Gastrocnemius medialis (tissue), 4 donors: ENCODE measurements around the gene ST6GAL2. TPM values are rescaled to one million over a fixed set of nuclear protein-coding genes. Genes with fewer than 3 reads are reported as not detected.

ENCODE experiments used
- ATAC-seq, 2 donors: fragments of 150-250 bp; one replicate each; pipeline ENCODE4 v1.9.1; 2016
- DNase-seq, 2 donors: peaks; one replicate each; pipeline ENCODE4 v3.0.0-alpha.2; 2019
- H3K27ac ChIP-seq, 4 donors: fragments of 200-600 bp; sonication (generic); 1 replicate in 1 of 4; 2 replicates in 3 of 4; pipeline ENCODE4 v1.5.1; 2016 to 2018; ENCODE audit warnings: mild to moderate bottlenecking in 2 of 4, moderate library complexity in 1 of 4
- H3K27me3 ChIP-seq, 3 donors: fragments of 200-600 bp; sonication (generic) in 2 of 3; 1 replicate in 1 of 3; 2 replicates in 2 of 3; pipeline versions ENCODE4 v1.5.1 to v1.6.0; 2016 to 2019; ENCODE audit warnings: mild to moderate bottlenecking in 1 of 3, moderate library complexity in 1 of 3
- H3K36me3 ChIP-seq, 2 donors: fragments of 200-600 bp; sonication (generic) in 1 of 2; one replicate each; pipeline ENCODE4 v1.5.1; 2017 to 2018
- H3K4me1 ChIP-seq, 2 donors: fragments of 200-600 bp; sonication (generic) in 1 of 2; one replicate each; pipeline ENCODE4 v1.5.1; 2016 to 2017; ENCODE audit warnings: mild to moderate bottlenecking in 2 of 2
- H3K4me3 ChIP-seq, 4 donors: fragments of 200-600 bp; sonication (generic) in 3 of 4; 1 replicate in 1 of 4; 2 replicates in 3 of 4; pipeline ENCODE4 v1.5.1; 2016 to 2019; ENCODE audit warnings: mild to moderate bottlenecking in 2 of 4
- H3K9me3 ChIP-seq, 3 donors: fragments of 200-600 bp; sonication (generic) in 2 of 3; 1 replicate in 1 of 3; 2 replicates in 2 of 3; pipeline ENCODE4 v1.5.1; 2016 to 2019
- CTCF ChIP-seq, 5 experiments: fragments of 450-650 bp in 3 of 5; fragments of 200-600 bp in 2 of 5; sonication (generic) in 2 of 5; IDR thresholded peaks in 4 of 5; conservative IDR thresholded peaks in 1 of 5; 1 replicate in 4 of 5; 2 replicates in 1 of 5; pipeline ENCODE4 v1.5.1; 2016 to 2019; ENCODE audit warnings: antibody characterized with exemption in 5 of 5, mild to moderate bottlenecking in 3 of 5, moderate library complexity in 3 of 5
- POLR2A ChIP-seq, 2 donors: fragments of 450-650 bp; IDR thresholded peaks; one replicate each; pipeline ENCODE4 v1.6.1; 2017; ENCODE audit warnings: antibody characterized with exemption in 2 of 2, mild to moderate bottlenecking in 2 of 2, moderate library complexity in 2 of 2
- in situ Hi-C, 4 donors: fragments of 200-750 bp; cut with MboI; loops; one replicate each; pipeline versions ENCODE4 v1.15.0 to v1.8.0; 2017; ENCODE audit warnings: low sequenced_read_pairs in 4 of 4
- intact Hi-C: fragments of 100-400 bp; cut with DNase I; formaldehyde crosslinking; loops from one replicate; pipeline ENCODE4 v1.15.1; 2023; ENCODE audit warnings: low total_unique reads
- total RNA-seq, 4 donors: library from RNA; depleted of rRNA; stranded (reverse); fragments of >200 nt; gene quantifications; one replicate each; pipeline versions ENCODE4 v1.1.0 to v1.2.3, GENCODE V29; 2016

The ST6GAL2 gene
- total RNA-seq, 4 donors from 2014 or later: not detected

DNA sequence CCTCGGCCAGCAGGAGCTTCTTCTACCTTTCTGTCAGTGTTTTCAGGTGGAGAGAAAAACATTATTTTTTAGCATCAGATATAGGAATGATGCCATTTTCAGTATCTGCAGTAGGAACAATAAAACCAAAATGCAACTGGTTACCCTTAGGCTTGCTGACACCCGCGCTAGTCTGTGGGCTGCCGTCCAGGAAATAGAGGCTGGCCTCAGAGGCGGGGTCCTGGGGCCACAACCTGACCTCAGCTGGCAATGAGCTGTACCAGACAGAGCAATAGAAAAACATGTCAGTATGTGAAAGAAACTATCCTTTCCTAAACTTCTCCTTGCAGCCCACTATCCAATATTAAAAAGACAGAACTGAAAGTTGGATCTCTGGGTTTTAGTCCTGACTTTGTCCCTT, 4.6 kb upstream of the ST6GAL2 start:
- no peak overlapping the region for H3K27ac ChIP-seq
- DNase-seq: no peak
- in situ Hi-C loops (no loop called here), intact Hi-C loops (no loop called here)
- H3K4me3 ChIP-seq: no peak overlapping the region
- TF ChIP-seq POLR2A (IDR thresholded peaks at IDR 0.05): no peak
- TF ChIP-seq CTCF (IDR thresholded peaks at IDR 0.05 in 4 of 5, conservative IDR thresholded peaks at IDR 0.05 in 1 of 5): no peak
- H3K9me3 ChIP-seq: no peaks in the 10 kb centered on the region
- H3K27me3 ChIP-seq: peaks cover 10 to 20% (median 18%) of the 10 kb centered on the region in 3 donors
- H3K36me3 ChIP-seq: no peaks in the 10 kb centered on the region
- no peak for ATAC-seq
- peaks cover 3 to 7% of the 10 kb centered on the region in 2 donors for H3K4me1 ChIP-seq

DNA sequence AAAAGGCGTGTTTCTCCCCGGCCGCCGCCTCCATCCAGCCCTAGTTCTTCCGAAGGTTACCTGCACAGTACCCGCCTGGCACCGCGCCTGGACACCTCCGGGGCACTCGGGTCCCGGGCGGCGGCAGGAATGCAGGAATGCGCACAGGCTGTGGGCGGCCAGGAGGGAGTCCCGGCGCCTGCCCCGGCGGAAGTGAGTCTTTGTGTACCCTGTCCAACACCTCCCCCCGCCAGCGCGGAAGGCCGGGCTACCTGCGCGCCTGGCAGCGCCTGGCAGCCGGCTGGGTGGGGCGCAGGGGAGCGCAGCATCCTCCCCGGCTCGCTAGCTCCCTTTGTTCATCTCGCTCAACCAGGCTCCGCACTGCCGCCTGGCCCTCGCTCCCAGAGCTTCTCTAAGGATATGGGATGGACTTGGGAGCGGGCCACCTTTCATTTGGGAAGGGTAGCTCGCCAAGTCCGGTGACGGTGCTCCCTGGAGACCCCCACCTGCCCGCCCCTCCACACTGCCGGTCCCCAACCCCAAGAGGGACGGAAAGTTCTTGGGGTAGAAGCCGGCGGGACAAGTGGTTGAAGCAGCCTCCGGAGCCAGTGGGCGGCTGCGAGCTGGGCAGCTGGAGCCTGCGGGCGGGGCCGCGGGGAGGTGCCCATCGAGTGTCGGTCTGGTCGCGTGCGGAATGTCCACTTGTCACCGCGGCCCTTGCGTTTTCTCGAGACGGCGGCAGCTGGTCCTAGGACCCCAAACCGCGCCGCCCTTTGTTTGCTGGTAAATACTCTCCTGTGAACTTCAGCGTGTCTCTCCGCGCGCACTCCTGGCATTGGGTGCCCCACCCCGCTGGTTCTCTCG, 1.2 kb upstream of the ST6GAL2 start:
- no peak for ATAC-seq
- TF ChIP-seq CTCF (IDR thresholded peaks at IDR 0.05 in 4 of 5, conservative IDR thresholded peaks at IDR 0.05 in 1 of 5) (no peak), POLR2A (IDR thresholded peaks at IDR 0.05) (no peak)
- H3K9me3 ChIP-seq: no peaks in the 10 kb centered on the region
- DNase-seq: no peak
- H3K36me3 ChIP-seq: no peaks in the 10 kb centered on the region
- intact Hi-C loops: no loop called here
- peak overlapping the region in 3 of 4 donors; percentile 34 for H3K4me3 ChIP-seq
- no peak overlapping the region for H3K27ac ChIP-seq
- peaks cover 7% of the 10 kb centered on the region in 2 donors for H3K4me1 ChIP-seq
- peaks cover 19 to 32% (median 26%) of the 10 kb centered on the region in 3 donors for H3K27me3 ChIP-seq
- in situ Hi-C loops: no loop called here

DNA sequence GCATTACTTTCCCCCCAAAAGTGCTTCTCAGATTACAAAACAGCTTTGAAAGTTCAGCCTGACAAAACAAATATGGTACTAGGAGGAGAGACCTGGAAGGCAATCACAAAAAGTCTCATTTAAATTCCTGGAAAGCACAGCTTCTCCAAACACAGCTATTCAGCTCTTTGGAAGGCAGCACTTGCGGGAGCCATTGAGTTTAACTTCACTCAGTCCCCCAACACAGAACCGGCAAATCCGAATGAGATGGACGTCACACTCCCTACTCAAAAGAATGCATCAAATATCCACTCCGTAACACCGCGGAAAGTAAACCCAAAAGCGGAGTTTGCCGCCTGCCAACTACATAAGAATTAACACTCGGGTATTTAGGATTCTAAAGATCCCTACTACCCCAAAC, 638 bp downstream of the ST6GAL2 start:
- Histone ChIP-seq H3K27me3 (peaks cover 19 to 32% (median 26%) of the 10 kb centered on the region in 3 donors), H3K4me1 (peaks cover 7% of the 10 kb centered on the region in 2 donors), H3K36me3 (no peaks in the 10 kb centered on the region), H3K4me3 (peak overlapping the region in 1 of 4 donors; percentile 43), H3K9me3 (no peaks in the 10 kb centered on the region), H3K27ac (no peak overlapping the region)
- in situ Hi-C loops (no loop called here), intact Hi-C loops (no loop called here)
- ATAC-seq (no peak), DNase-seq (no peak)
- TF ChIP-seq POLR2A (IDR thresholded peaks at IDR 0.05): no peak
- TF ChIP-seq CTCF (IDR thresholded peaks at IDR 0.05 in 4 of 5, conservative IDR thresholded peaks at IDR 0.05 in 1 of 5): no peak

DNA sequence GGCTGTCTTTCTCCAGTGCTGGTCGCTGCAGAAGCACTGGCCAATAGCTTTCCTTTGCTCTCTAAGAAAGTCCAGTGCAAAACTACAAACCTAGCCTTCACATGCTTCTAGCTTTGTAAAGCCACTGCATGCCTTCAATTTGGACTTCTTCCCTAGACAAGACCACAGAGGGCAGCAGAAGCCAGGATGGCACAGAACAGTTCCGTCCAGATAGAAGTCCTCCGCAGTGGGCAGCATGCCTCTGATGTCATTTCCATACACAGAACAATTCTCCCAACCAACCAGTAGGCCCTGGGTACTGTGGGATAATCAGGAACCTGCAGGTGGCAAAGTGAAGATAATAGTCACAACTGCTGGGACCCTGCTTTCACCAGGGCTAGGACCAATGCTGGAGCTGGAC, 3.3 kb downstream of the ST6GAL2 start:
- H3K4me3 ChIP-seq: no peak overlapping the region
- H3K36me3 ChIP-seq: no peaks in the 10 kb centered on the region
- in situ Hi-C loops (no loop called here), intact Hi-C loops (no loop called here)
- DNase-seq: no peak
- ATAC-seq: no peak
- peaks cover 16 to 28% (median 24%) of the 10 kb centered on the region in 3 donors for H3K27me3 ChIP-seq
- no peak overlapping the region for H3K27ac ChIP-seq
- TF ChIP-seq CTCF (IDR thresholded peaks at IDR 0.05 in 4 of 5, conservative IDR thresholded peaks at IDR 0.05 in 1 of 5) (no peak), POLR2A (IDR thresholded peaks at IDR 0.05) (no peak)
- H3K9me3 ChIP-seq: no peaks in the 10 kb centered on the region
- H3K4me1 ChIP-seq: peaks cover 7% of the 10 kb centered on the region in 2 donors
